Ishikawa (cell line): ENCODE results near the gene STX17.

Experiments
- CEBPB ChIP-seq: IDR thresholded peaks from 2 replicates; pipeline ENCODE4 v1.6.1; 2012
- FOXM1 ChIP-seq: IDR thresholded peaks from 2 replicates; pipeline ENCODE4 v1.6.1; 2012; ENCODE audit warnings: low read depth, borderline replicate concordance
- RAD21 ChIP-seq: IDR thresholded peaks from 2 replicates; pipeline ENCODE4 v1.6.1; 2012; ENCODE audit warnings: low read depth
- TAF1 ChIP-seq: IDR thresholded peaks from 2 replicates; pipeline ENCODE4 v1.6.1; 2012; ENCODE audit warnings: low read depth, mild to moderate bottlenecking
- TEAD4 ChIP-seq: IDR thresholded peaks from 2 replicates; pipeline ENCODE4 v1.6.1; 2012
- ZBTB7A ChIP-seq: IDR thresholded peaks from 2 replicates; pipeline ENCODE4 v1.6.1; 2012; ENCODE audit warnings: low read depth
- TF ChIP-seq, protein P1 (sequence below): IDR thresholded peaks from 2 replicates; pipeline ENCODE4 v1.6.1; 2012

DNA sequence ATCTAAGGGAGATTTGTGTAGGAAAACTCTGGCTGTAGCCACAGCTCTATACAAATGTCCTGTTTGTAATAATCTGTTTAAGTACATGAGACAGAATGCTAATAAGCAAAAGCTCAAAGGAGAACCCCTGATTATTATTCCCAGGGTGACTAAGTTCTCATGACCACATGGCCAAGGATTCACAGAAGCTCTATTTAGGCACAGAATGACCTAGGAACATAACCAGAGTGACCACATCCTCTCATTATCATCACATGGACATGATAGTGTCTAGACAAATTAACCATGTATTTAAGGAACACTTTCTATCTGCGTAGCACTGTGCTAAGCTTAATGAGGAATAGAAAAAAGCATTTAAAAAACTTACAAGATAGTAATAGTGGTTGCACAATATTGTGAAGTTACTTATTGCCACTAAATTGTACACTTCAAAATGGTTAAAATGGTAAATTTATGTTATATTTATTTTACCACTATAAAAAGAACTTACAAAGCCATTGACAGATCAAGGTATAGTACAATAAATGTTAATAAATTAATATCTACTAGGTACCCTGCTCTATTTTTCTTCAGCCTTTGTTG, 56.3 kb downstream of the STX17 start:
- TF ChIP-seq ZBTB7A (no peak), RAD21 (no peak), TAF1 (no peak), FOXM1 (no peak), TEAD4 (no peak), CEBPB (no peak)
- TF ChIP-seq, protein P1, sequence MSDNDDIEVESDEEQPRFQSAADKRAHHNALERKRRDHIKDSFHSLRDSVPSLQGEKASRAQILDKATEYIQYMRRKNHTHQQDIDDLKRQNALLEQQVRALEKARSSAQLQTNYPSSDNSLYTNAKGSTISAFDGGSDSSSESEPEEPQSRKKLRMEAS, result no peak
